ENCODE data around the gene ATL2. TPM values are rescaled to one million over a fixed set of nuclear protein-coding genes. Genes with fewer than 3 reads are reported as not detected.

Gene ATL2
- total RNA-seq, 1 donor from 2014 or later: 43.2 TPM

DNA sequence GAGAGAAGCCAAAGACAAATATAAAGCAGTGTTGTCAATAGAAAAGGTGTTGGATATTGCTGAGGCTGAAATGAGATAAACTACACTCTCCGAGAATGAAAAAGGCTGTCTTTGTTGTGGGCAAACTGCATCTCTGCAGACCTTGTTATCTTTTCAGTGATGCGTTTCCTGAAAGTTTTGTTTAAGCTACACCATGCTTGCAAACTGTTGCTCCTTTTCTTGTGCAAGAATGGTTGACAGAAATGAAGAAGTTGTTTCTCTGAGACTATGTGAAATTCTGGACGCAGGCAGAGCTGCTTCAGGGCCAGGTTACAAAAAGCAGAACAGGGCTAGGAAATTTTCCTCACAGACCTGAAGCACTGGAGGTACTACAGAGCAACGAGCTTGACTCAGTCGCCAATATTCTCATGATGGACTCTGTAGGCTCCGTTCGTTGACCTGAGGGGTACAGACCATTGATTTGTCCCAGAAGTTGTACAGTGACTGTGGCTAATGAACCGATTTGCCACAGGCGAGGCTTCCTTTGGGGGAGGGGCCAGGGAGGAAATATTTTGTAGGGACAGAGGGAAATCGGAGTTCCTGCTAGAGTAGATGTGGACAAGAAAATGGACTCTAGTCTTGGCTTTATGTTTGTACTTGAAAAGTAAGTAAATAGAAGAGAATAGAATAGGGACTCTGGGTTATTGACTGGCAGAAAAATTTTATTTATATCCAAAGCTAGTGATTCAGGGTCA is 3.5 kb upstream of the ATL2 start:
- Mint-ChIP-seq H3K36me3 (ENCODE audit: low read depth) (peaks cover 4% of the 10 kb centered on the region), H3K27me3 (peaks cover 4% of the 10 kb centered on the region), H3K4me3 (no peak overlapping the region), H3K9me3 (no peaks in the 10 kb centered on the region), H3K27ac (peak overlapping the region; percentile 61), H3K4me1 (peaks cover 20% of the 10 kb centered on the region)
- DNase-seq (no peak), ATAC-seq (ENCODE audit: low read depth) (no peak)
- ChIA-PET POLR2A (interaction anchor here (0.6 kb wide), 1 partner anchor 10 kb away, joined by 3 read pairs; no protein-coding TSS in a partner anchor), CTCF (no interaction called here)
- TF ChIP-seq, protein P1, sequence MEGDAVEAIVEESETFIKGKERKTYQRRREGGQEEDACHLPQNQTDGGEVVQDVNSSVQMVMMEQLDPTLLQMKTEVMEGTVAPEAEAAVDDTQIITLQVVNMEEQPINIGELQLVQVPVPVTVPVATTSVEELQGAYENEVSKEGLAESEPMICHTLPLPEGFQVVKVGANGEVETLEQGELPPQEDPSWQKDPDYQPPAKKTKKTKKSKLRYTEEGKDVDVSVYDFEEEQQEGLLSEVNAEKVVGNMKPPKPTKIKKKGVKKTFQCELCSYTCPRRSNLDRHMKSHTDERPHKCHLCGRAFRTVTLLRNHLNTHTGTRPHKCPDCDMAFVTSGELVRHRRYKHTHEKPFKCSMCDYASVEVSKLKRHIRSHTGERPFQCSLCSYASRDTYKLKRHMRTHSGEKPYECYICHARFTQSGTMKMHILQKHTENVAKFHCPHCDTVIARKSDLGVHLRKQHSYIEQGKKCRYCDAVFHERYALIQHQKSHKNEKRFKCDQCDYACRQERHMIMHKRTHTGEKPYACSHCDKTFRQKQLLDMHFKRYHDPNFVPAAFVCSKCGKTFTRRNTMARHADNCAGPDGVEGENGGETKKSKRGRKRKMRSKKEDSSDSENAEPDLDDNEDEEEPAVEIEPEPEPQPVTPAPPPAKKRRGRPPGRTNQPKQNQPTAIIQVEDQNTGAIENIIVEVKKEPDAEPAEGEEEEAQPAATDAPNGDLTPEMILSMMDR (IDR thresholded peaks at IDR 0.05): no peak
- intact Hi-C loops (cut with micrococcal nuclease): no loop called here

GRCh38 chr2:38376346-38377049 is 575 bp downstream of the ATL2 start:
- intact Hi-C loops (cut with micrococcal nuclease): loop anchor here (1.0 to 10.0 kb wide), 19 partner anchors 62 to 1410 kb away; partner anchors contain the start of genes GALM, GEMIN6, GPATCH11 and HEATR5B
- no peaks in the 10 kb centered on the region for H3K9me3 Mint-ChIP-seq

GRCh38 chr2:38375696-38376345 is 1.3 kb downstream of the ATL2 start:
- no peak for DNase-seq

More at GRCh38 chr2:38376346-38377049, 575 bp downstream of the ATL2 start:
- ChIA-PET CTCF (interaction anchor here (0.9 to 3.8 kb wide), 14 partner anchors 11 to 836 kb away, joined by 3 to 20 read pairs (median 4); no protein-coding TSS in a partner anchor), POLR2A (interaction anchor here (0.9 to 3.7 kb wide), 5 partner anchors 10 to 1180 kb away, joined by 3 to 28 read pairs (median 3); partner anchors contain the start of gene SRSF7)
- peaks cover 46% of the 10 kb centered on the region for H3K4me1 Mint-ChIP-seq
- DNase-seq (peak; percentile 75), ATAC-seq (ENCODE audit: low read depth) (peak; percentile 72)
- peaks cover 6% of the 10 kb centered on the region for H3K36me3 Mint-ChIP-seq (ENCODE audit: low read depth)
- H3K4me3 Mint-ChIP-seq: peak overlapping the region; percentile 91
- H3K27ac Mint-ChIP-seq: peak overlapping the region; percentile 82
- TF ChIP-seq, protein P1 (IDR thresholded peaks at IDR 0.05): no peak
- peaks cover 4% of the 10 kb centered on the region for H3K27me3 Mint-ChIP-seq

GRCh38 chr2:38374984-38375383 is 2.1 kb downstream of the ATL2 start:
- ATAC-seq (ENCODE audit: low read depth) (no peak), DNase-seq (no peak)
- H3K36me3 Mint-ChIP-seq (ENCODE audit: low read depth): peaks cover 6% of the 10 kb centered on the region
- H3K9me3 Mint-ChIP-seq: no peaks in the 10 kb centered on the region
- POLR2A ChIA-PET: interaction anchor here (1.6 to 3.7 kb wide), 2 partner anchors 133 to 376 kb away, joined by 6 to 28 read pairs; partner anchors contain the start of gene SRSF7
- H3K27me3 Mint-ChIP-seq: no peaks in the 10 kb centered on the region
- CTCF ChIA-PET: interaction anchor here (1.7 to 3.8 kb wide), 3 partner anchors 12 to 133 kb away, joined by 6 to 20 read pairs (median 7); no protein-coding TSS in a partner anchor
- H3K4me1 Mint-ChIP-seq: peaks cover 41% of the 10 kb centered on the region
- no peak overlapping the region for H3K4me3 Mint-ChIP-seq
- intact Hi-C loops (cut with micrococcal nuclease): loop anchor here (5.0 to 10.0 kb wide), 5 partner anchors 290 to 1400 kb away; partner anchors contain the start of genes GALM, GPATCH11, HEATR5B and PRKD3
- TF ChIP-seq, protein P1 (IDR thresholded peaks at IDR 0.05): no peak
- H3K27ac Mint-ChIP-seq: no peak overlapping the region

More at GRCh38 chr2:38375696-38376345, 1.3 kb downstream of the ATL2 start:
- CTCF ChIA-PET: interaction anchor here (0.9 to 3.8 kb wide), 13 partner anchors 10 to 836 kb away, joined by 3 to 20 read pairs (median 5); no protein-coding TSS in a partner anchor
- H3K4me3 Mint-ChIP-seq: peak overlapping the region; percentile 87
- H3K27me3 Mint-ChIP-seq: peaks cover 4% of the 10 kb centered on the region
- intact Hi-C loops (cut with micrococcal nuclease): loop anchor here (1.0 to 10.0 kb wide), 12 partner anchors 61 to 1399 kb away; partner anchors contain the start of genes GALM, GPATCH11, HEATR5B and PRKD3
- peaks cover 46% of the 10 kb centered on the region for H3K4me1 Mint-ChIP-seq
- ATAC-seq (ENCODE audit: low read depth): no peak
- H3K9me3 Mint-ChIP-seq: no peaks in the 10 kb centered on the region
- H3K36me3 Mint-ChIP-seq (ENCODE audit: low read depth): peaks cover 6% of the 10 kb centered on the region
- POLR2A ChIA-PET: interaction anchor here (0.7 to 3.7 kb wide), 5 partner anchors 60 to 1179 kb away, joined by 3 to 28 read pairs (median 3); partner anchors contain the start of gene SRSF7
- TF ChIP-seq, protein P1 (IDR thresholded peaks at IDR 0.05): no peak
- peak overlapping the region; percentile 82 for H3K27ac Mint-ChIP-seq
